T-helper 9 cell (primary cell): ENCODE data around the gene RNF157.
"Not testable (repeated sequence)": the region's sequence is repeated elsewhere in the genome, so short reads cannot be mapped to it uniquely, and the experiment has no call there.

ENCODE experiments used
- DNase-seq: peaks from one replicate; pipeline ENCODE4 v3.0.0-alpha.2; 2020

Gene RNF157

DNA sequence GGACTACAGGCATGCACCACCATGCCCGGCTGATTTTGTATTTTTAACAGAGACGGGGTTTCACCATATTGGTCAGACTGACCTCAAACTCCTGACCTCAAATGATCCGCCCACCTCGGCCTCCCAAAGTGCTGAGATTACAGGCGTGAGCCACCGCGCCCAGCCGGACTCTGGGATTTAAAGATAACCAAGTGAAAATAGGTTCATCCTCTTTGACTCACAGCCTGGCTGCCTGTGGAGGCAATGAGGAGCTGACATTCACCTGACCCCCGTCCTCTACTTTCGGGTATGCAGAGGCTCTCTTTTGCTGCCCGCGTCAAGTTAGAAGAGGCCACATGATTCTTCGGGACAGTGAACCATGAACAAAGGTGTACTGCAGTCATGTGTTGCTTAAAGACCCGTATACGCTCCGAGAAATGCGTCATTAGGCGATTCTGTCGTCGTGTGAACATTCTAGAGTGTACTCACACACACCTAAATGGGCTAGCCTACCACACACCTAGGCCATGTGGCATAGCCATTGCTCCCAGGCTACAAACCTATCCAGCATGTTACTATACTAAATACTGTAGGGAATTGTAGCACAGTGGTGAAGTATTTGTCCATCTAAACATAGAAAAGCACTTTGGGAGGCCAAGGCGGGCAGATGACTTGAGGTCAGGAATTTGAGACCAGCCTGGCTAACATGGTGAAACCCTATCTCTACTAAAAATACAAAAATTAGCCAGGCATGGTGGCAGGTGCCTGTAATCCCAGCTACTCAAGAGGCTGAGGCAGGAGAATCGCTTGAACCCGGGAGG, 12.9 kb upstream of the RNF157 start:
- not testable (repeated sequence) for DNase-seq

DNA sequence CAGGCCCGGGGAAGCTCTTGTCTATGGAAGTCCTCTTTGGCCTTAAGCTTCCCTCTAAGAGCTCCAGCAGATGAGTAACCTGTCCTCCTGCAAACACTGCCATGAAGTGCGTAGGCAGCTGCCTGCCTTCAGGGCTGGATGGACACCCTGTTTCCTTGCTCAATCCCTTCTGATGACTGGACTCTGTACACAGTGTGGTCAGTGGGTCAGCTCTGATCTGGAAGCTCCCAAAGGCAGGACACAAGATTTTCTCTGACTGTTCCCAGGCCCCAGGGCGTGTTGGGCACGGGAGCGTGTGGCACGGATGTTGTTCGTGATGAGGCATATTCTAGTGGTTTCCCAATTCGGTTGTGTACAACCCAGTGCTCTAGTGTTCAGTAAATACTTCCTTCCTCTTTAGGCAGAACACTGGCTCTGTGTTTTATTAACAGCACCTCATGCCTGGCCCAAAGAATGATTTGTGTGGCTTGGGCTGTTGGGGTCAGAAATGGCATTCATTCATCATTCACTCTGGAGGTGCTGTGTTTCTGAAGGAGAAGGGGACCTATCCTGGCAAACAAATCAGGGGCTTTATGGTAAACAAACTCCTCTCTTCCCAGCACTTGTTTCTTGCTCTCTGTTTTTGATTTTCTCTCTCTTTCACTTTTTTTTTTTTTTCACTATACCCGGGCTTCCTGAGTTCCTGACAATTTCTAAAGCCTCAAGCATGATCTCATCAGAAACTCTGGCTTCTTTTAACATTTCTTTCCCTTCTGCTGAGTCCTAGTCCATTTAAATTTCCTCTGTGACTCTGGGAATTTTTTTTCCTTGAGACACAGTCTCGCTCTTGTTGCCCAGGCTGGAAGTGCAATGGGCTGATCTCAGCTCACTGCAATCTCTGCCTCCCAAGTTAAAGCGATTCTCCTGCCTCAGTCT, 12.0 kb upstream of the RNF157 start:
- no peak for DNase-seq

DNA sequence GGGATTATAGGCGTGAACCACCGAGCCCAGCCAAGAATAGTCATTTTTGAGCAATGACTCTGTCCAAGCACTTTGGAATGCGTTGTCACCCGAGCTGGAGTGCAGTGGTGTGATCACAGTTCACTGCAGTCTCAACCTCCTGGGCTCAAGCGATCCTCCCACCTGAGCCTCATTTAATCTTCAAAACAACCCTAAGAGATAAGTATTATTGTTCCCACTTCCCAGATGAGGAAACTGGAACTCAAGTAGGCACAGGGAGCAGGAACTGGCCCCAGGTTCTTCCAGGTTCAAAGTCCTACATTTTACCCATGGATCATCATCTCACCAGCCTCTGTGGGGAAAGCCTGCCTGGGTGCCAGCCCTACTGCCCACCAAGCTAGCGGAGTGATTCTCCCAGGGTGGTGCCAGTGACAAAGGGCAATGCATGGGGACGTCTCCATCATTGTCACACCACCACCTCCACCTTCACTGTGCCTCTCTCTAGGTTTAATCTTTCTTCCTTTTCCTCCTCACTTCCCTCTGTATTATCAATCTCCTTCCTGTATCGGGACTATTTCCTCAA, 11.3 kb upstream of the RNF157 start:
- no peak for DNase-seq

DNA sequence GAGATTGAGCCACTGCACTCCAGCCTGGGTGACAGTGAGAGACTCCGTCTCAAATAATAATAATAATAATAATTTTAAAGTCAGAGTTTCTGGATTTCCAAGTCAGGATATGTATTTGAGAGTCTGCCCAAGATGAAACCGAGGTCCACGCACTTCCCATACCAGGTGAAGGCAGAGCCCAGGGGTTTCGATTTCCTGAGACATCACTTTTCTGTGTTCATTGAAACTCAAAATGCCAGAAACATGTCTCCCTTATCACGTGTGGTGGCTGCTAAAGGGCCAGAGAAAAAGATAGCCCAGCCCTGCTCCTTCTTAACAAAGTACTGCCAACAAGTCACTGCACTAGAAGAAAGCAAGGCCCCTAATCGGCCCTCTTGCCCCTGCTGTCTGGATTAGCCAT, 9.8 kb upstream of the RNF157 start:
- no peak for DNase-seq

DNA sequence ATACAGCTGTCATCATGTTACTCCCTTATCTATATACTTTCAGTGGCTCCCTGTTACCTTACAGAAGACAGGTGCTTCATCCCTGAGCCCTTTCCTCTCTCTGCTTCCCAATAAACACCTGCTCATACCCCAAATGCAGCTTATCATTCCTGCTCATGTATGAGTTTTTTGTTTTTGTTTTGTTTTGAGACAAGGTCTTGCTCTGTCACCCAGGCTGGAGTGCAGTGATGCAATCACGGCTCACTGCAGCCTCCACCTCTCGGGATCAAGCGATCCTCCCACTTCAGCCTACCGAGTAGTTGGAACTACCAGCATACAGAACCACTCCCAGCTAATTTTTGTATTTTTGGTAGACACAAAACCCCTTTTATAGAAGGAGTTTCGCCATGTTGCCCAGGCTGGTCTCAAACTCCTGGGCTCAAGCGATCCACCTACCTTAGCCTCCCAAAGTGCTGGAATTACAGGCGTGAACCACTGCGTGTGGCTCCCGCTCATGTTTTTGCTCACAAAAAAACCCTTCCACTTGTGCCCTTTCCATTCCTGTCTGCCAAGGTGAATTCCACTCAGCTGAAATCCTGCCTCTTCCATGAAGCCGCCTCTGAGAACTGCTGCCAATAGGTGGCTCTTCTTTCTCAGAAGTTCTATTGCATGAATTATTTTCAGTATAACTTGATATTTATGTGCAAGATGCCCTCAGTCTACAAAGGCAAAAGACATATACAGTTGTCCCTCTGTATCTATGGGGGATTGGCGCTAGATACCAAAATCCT, 7.9 kb upstream of the RNF157 start:
- no peak for DNase-seq

DNA sequence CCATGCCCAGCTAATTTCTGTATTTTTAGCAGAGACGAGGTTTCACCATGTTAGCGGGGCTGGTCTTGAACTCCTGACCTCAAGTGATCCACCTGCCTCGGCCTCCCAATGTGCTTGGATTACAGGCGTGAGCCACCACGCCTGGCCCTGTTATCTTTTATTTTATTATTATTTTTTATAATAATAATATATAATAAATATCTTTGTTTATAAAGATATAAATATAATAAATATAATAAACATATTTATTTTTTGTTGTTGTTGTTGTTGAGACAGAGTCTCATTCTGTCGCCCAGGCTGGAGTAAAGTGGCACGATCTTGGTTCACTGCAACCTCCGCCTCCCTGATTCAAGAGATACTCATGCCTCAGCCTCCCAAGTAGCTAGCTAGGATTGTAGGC, 7.0 kb upstream of the RNF157 start:
- no peak for DNase-seq

DNA sequence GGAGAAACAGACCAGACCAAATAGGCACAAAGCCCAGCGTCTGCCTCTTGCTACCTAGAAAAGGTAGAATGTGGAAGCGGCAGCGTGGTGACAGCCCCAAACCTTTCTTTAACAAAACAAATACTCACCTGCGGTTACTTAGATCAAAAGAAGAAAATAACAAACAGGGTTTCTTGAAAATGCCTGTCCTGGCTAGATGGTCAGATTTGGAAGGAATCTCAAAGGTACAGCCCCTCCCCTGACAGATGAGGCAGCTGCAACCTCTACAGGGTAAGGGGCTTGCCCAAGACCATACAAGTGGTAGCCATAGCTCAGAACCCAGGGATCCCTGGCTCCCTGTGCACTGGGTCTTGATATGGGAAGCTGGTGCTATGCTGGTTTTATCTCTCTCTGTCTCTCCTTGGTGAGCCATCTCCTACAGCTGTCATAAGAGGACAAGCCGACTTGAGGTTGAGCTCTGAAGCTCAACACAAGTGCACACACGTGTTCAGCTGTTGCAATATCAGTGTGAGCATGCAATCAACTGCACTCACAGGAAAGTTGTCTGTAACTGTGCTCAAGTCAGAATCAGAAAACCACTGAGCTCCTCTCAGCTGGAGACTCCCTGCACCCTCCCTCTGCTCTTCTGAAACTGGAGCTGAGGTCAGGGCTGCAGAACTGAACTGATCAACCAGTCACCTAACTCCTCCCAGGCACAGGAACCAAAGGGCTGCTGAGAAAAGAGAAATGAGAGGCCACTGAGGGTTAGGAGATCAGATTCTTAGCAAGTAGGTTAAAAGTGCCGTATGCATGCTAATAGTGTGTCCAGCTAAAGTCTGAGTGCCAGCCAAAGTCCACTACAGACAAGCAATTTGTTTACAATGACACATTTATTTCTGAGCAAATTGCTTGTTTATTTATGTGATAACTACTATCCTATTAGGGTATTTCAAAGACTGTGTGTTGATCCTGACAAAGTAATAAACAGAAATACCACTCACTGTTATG, 6.1 kb upstream of the RNF157 start:
- no peak for DNase-seq

DNA sequence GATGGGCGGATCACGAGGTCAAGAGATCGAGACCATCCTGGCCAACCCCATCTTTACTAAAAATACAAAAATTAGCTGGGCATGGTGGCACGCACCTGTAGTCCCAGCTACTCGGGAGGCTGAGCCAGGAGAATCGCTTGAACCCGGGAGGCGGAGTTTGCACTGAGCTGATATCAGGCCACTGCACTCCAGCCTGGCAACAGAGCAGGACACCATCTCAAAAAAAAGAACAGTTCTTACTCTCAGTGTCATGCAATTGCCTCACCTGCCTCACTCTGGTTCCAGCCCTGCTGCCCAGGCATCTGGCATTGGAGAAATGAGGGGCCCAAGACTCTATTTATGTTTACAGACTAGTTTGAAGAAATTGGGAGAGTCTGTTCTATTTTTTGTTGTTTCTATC, 4.4 kb upstream of the RNF157 start:
- not testable (repeated sequence) for DNase-seq

DNA sequence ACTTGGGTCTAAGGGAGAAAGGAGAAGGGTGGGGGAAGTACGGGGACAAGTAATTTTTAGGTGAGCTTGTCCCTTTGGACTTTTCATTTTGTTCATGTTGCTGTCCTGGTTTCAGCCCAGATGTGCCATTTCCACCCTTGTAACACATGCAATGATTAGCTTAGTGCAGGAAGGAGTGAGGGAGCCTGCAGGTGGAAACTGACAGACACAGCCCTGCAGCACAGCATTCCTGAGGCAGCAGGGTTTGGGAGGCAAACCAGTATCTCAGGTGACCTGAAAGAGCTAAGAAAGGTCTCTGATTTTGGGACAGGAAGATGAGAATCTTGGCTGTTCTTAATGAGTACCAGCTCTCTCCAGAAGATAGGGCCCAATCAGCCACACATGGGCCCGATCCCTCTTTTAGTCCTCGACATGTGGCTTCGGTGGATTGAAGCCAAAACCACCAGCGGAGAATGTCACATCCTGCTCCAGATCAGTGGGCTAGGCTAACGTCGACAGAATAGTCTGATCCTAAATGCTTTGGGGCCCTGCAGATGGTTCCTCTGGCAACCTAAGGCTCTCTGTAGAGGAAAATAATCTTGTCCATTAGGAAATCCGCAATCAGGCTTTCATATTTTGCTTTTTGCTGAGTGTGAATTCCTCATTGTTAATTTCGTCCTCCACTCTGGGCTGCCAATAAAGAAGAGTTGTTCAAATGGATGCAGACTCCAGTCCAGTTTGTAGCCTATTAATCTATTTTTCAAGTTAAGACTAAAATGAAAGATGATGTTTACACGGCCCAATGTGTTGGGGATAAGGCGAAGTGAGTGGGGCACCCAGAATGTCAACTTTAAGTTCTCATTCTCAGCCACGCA, 3.8 kb upstream of the RNF157 start:
- DNase-seq = no peak

DNA sequence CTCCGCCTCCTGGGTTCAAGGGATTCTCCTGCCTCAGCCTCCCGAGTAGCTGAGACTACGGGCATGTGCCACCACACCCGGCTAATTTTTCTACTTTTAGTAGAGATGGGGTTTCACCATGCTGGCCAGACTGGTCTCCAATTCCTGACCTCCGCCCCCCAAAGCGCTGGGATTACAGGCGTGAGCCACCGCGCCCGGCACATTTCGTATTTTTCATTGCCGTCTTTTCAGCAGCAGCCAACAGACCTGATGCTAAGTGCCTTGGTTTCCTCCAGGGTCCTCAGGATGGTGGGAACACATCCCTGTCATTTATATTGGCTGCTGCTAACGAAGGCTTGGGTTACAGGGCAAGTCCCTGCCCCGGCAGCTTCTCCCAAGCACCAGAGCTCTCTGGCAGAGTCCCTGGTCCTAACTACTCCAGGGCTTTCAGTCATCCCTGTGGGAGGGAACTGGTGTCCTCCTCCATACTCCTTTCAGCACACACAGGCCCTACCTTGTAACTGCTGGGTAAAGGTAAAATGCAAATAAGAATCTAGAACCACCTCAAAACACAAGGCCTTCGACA, 1.5 kb upstream of the RNF157 start:
- no peak for DNase-seq

DNA sequence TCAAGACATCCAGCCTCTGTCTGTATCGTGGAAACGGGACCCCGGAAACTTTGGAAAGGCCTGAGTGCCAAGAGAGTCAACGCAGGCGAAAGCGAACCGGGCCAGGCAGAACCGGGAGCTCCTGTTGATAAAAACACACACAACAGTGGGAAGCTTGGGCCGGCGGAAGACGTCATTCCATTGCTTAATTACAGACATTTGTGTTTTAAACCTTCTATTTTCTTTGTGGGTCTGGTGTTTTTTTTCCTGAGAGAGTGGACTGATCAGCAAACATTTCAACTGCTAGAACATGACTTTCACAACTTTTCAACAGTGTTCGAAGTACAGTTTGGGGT, 878 bp upstream of the RNF157 start:
- no peak for DNase-seq

DNA sequence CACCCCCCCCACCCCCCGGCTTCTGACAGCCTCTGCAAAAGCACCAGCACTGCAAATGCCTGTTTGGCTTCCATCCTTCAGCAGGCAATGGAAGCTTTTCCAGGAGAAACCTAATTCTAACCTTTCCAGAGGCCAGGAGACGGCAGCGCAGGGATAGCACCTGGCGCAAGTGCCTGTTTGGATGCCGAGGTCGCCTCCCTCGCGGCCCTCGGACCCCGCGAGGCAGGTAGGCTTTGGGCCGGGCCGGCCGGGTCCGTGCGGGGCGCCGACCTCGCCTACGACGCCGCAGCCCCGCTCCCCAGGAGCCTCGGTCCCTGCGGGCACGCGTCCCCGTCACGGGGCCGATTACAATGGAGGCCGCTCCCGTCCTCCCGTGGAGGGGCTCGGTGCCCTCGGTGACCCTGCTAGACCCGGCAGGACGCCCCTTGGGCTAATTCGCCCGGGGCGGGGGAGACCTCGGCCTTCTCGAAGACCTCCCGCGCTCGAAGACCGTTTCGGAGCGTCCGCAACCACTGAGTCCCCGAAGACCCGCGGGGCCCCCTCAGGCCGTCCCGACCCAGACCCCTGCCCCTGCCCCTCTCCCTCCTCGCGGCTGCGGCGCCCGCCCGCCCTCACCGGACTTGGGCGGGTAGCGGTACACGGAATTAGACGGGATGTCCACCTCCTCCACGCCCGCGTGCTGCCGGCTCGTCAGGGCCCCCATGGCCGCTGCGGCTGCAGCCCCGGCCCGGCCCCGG, 587 bp downstream of the RNF157 start:
- peak; percentile 6 for DNase-seq

DNA sequence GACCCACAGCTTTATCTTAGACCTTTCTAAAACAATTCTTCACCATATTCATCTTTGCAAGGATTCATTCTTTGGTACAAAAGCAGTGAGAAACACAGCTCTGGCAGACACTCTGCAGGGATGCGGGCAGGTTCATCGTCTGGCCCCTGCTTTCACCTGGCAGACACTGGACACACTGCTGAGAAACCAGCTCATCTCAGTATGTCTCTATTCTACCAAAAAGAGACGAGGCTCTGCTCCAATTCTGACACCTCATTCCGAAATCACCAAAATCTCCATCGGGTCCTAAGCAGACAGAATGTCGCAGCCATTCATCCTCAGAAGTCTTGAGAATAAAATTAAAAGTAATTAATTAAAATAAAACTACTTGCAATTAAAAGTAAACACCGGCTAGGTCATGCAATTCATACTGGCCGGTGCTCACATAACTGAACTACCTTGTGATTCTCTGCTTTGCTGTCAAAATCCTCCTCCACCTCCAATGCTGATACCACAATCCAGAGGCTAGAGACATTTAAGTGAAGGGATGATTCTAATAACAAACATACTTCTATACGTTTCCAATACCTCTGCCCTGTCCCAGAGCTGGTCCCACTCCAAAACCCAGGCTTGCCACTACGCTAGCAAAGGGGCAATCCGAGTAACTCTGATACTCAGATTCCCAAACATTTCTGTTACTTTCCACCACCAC, 1.3 kb downstream of the RNF157 start:
- no peak for DNase-seq

DNA sequence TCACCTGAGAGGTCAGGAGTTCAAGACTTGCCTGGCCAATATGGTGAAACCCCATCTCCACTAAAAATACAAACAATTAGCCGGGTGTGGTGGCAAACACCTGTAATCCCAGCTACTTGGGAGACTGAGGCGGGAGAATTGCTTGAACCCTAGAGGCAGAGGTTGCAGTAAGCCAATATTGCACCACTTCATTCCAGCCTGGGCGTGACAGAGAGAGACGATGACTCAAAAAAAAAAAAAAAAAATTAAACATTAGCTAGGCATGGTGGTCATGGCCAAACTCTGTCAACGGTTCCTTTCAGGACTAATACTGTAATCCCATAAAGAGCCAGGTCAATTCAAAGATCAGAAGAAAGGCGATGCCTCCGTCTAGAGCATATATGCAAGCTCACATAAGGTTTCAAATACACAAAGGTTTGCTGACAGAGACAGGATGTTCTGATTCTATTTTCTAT, 2.4 kb downstream of the RNF157 start:
- DNase-seq = no peak

DNA sequence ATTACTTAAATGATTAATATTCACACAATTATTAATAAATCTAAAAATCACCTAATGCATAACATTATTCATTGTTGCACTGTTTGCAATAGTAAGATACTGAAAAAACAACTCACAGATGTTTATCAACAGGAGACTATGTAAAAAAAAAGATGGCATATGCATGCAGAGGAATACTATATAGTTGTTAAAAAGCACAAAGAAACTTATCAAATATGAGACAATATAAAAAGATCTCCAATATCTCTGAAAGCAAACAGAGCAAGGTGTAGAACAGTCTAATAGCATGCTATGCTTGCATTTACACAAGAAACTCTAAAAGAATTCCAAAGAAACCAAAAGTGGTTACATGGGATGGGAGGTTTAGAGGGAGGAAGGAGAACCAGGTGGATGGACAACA, 3.7 kb downstream of the RNF157 start:
- DNase-seq = no peak

DNA sequence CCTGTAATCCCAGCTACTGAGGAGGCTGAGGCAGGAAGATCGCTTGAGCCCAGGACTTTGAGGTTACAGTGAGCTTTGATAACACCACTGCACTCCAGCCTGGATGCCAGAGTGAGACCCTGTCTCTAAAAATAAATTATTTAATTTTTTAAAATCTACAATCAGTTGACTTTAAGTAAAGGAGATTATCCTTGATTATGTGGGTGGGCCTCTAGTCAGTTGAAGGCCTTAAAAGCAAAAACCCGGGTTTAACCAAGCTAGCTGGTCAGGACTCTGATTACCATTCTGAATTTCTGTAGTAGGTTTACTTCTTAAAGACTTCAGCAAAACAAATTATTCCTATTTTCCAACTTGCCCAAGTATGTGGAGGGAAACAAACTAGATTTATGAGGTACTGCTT, 4.4 kb downstream of the RNF157 start:
- DNase-seq = no peak

DNA sequence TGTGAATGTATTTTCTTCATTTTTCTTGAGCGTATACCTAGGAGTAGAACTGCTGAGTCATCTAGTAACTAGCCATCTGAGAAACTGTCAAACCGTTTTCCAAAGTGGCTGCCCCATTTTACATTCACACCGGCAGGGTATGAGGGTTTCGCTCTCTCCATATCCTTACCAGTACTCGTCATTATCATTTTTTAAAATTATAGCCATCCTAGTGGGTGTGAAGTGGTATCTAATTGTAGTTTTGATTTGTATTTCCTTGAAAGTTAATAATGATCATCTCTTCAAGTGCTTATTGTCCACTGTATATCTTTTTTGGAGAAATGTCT, 6.0 kb downstream of the RNF157 start:
- DNase-seq = no peak

DNA sequence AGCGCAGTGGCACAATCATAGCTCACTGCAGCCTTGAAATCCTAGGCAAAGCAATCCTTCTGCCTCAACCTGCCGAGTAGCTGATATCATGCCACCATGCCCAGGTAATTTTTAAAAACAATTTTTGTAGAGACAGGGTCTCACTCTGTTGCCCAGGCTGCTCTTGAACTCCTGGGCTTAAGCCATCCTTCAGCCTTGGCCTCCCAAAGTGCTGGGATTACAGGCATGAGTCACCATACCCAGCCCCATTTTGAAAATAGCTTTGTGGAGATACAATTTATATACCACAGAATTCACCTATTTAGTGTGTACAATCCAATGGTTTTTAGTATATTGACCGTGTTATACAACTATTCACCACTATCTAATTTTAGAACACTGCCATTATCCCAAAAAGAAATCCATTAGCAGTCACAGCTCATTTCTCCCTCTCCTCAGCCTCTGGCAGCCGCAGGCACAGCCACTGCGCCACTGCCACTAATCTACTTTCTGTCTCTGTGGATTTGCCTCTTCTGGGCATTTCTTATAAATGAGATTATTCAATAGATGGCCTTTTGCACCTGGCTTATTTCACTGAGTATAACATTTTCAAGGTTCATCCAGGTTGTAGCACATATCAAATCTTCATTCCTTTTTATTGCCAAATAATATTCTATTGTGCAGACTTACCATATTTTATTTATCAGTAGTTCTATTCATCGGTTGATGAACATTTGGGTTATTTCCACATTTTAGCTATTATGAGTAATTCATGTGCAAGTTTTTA, 6.5 kb downstream of the RNF157 start:
- no peak for DNase-seq
